Activated naive CD4-positive, alpha-beta T cell treated with anti-CD3 and anti-CD28 coated beads, Interleukin-2, amount 10 ng/mL, durations not matched to agents 7 days and 5 days (primary cell): ENCODE results near the gene CHL1.

ENCODE experiments used
- CTCF ChIA-PET: fragments of 350-600 bp; sonication (Branson Sonifier 250); formaldehyde crosslinking; loops from one replicate; lab custom pipeline; 2021; ENCODE audit warnings: antibody characterized with exemption; lab: Charles Lee
- DNase-seq: peaks from one replicate; pipeline ENCODE4 v3.0.0-alpha.2; 2020
- H3K27ac Mint-ChIP-seq: one replicate; pipeline ENCODE4 v1.8.0; 2021; ENCODE audit warnings: mild to moderate bottlenecking, moderate library complexity, mixed read lengths
- H3K27me3 Mint-ChIP-seq: one replicate; pipeline ENCODE4 v1.8.0; 2021; ENCODE audit warnings: mild to moderate bottlenecking, mixed read lengths
- H3K36me3 Mint-ChIP-seq: one replicate; pipeline ENCODE4 v1.8.0; 2021; ENCODE audit warnings: mixed read lengths
- H3K4me1 Mint-ChIP-seq: one replicate; pipeline ENCODE4 v1.8.0; 2021; ENCODE audit warnings: mixed read lengths
- H3K4me3 Mint-ChIP-seq: one replicate; pipeline ENCODE4 v1.8.0; 2021; ENCODE audit warnings: mild to moderate bottlenecking, moderate library complexity, mixed read lengths
- H3K9me3 Mint-ChIP-seq: one replicate; pipeline ENCODE4 v1.8.0; 2021; ENCODE audit warnings: mixed read lengths

CHL1 gene

GRCh38 chr3:452221-452620 lies 255.7 kb downstream of the CHL1 start:
- Mint-ChIP-seq H3K36me3 (no peaks in the 10 kb centered on the region), H3K4me3 (no peak overlapping the region), H3K9me3 (peaks cover 6% of the 10 kb centered on the region), H3K27ac (no peak overlapping the region), H3K4me1 (no peaks in the 10 kb centered on the region), H3K27me3 (no peaks in the 10 kb centered on the region)
- CTCF ChIA-PET, result no interaction called here
- no peak for DNase-seq

- peaks cover 6% of the 10 kb centered on the region for H3K9me3 Mint-ChIP-seq
- DNase-seq, result no peak
- no peak overlapping the region for H3K4me3 Mint-ChIP-seq
- no peaks in the 10 kb centered on the region for H3K36me3 Mint-ChIP-seq
- H3K4me1 Mint-ChIP-seq, result no peaks in the 10 kb centered on the region
- CTCF ChIA-PET, result no interaction called here
- no peak overlapping the region for H3K27ac Mint-ChIP-seq
- no peaks in the 10 kb centered on the region for H3K27me3 Mint-ChIP-seq
Observed at GRCh38 chr3:453106-453505, 256.5 kb downstream of the CHL1 start.

GRCh38 chr3:454986-455385 lies 258.4 kb downstream of the CHL1 start:
- no peaks in the 10 kb centered on the region for H3K27me3 Mint-ChIP-seq
- H3K4me1 Mint-ChIP-seq, result no peaks in the 10 kb centered on the region
- H3K27ac Mint-ChIP-seq, result no peak overlapping the region
- H3K9me3 Mint-ChIP-seq, result no peaks in the 10 kb centered on the region
- no peak for DNase-seq
- no peaks in the 10 kb centered on the region for H3K36me3 Mint-ChIP-seq
- CTCF ChIA-PET, result no interaction called here
- no peak overlapping the region for H3K4me3 Mint-ChIP-seq

- H3K27ac Mint-ChIP-seq, result no peak overlapping the region
- no peaks in the 10 kb centered on the region for H3K9me3 Mint-ChIP-seq
- no peak for DNase-seq
- H3K36me3 Mint-ChIP-seq, result no peaks in the 10 kb centered on the region
- H3K4me3 Mint-ChIP-seq, result no peak overlapping the region
- CTCF ChIA-PET, result no interaction called here
- no peaks in the 10 kb centered on the region for H3K27me3 Mint-ChIP-seq
- no peaks in the 10 kb centered on the region for H3K4me1 Mint-ChIP-seq
Observed at GRCh38 chr3:458124-458523, 261.6 kb downstream of the CHL1 start.

- H3K27me3 Mint-ChIP-seq, result no peaks in the 10 kb centered on the region
- H3K4me3 Mint-ChIP-seq, result no peak overlapping the region
- H3K36me3 Mint-ChIP-seq, result no peaks in the 10 kb centered on the region
- H3K4me1 Mint-ChIP-seq, result no peaks in the 10 kb centered on the region
- H3K27ac Mint-ChIP-seq, result no peak overlapping the region
- no peak for DNase-seq
- H3K9me3 Mint-ChIP-seq, result no peaks in the 10 kb centered on the region
- CTCF ChIA-PET, result no interaction called here
Observed at GRCh38 chr3:458653-459310, 262.2 kb downstream of the CHL1 start.
